Activated CD4-positive, alpha-beta memory T cell treated with anti-CD3 and anti-CD28 coated beads, Interleukin-2, amount 10 ng/mL, durations not matched to agents 7 days and 5 days (primary cell): ENCODE measurements around the gene DPYSL5. TPM values are rescaled to one million over a fixed set of nuclear protein-coding genes. Genes with fewer than 3 reads are reported as not detected.

ENCODE experiments used
- CTCF ChIA-PET: fragments of 350-600 bp; sonication (Branson Sonifier 250); formaldehyde crosslinking; loops from one replicate; lab custom pipeline; 2021; ENCODE audit warnings: antibody characterized with exemption, inconsistent platforms; lab: Charles Lee
- POLR2A ChIA-PET: fragments of 350-600 bp; sonication (Branson Sonifier 250); formaldehyde crosslinking; loops from one replicate; lab custom pipeline; 2021; ENCODE audit warnings: antibody characterized with exemption; lab: Charles Lee
- DNase-seq: peaks from one replicate; pipeline ENCODE4 v3.0.0-alpha.2; 2020
- H3K27ac Mint-ChIP-seq: one replicate; pipeline ENCODE4 v1.8.0; 2021; ENCODE audit warnings: mild to moderate bottlenecking, mixed read lengths
- H3K27me3 Mint-ChIP-seq: one replicate; pipeline ENCODE4 v1.8.0; 2021; ENCODE audit warnings: mixed read lengths
- H3K36me3 Mint-ChIP-seq: one replicate; pipeline ENCODE4 v1.8.0; 2021; ENCODE audit warnings: low read depth, mixed read lengths
- H3K4me1 Mint-ChIP-seq: one replicate; pipeline ENCODE4 v1.8.0; 2021; ENCODE audit warnings: mixed read lengths
- H3K4me3 Mint-ChIP-seq: one replicate; pipeline ENCODE4 v1.8.0; 2021; ENCODE audit warnings: mild to moderate bottlenecking, mixed read lengths
- H3K9me3 Mint-ChIP-seq: one replicate; pipeline ENCODE4 v1.8.0; 2021; ENCODE audit warnings: mixed read lengths
- total RNA-seq, 2 experiments: library from RNA; stranded (reverse); gene quantifications; one replicate each; pipeline ENCODE4 v1.2.3, GENCODE V29; 2021

DPYSL5 gene
- total RNA-seq, 2 experiments from 2014 or later = not detected

- ChIA-PET POLR2A (no interaction called here), CTCF (interaction anchor here (0.7 kb wide), 1 partner anchor 322 kb away, joined by 3 read pairs; no protein-coding TSS in a partner anchor)
- Mint-ChIP-seq H3K4me1 (no peaks in the 10 kb centered on the region), H3K36me3 (no peaks in the 10 kb centered on the region), H3K4me3 (no peak overlapping the region), H3K27ac (no peak overlapping the region), H3K9me3 (no peaks in the 10 kb centered on the region), H3K27me3 (peaks cover 44% of the 10 kb centered on the region)
- DNase-seq = no peak
These were observed 109.6 kb downstream of the DPYSL5 start for GRCh38 chr2:26957534-26957933.

DNA sequence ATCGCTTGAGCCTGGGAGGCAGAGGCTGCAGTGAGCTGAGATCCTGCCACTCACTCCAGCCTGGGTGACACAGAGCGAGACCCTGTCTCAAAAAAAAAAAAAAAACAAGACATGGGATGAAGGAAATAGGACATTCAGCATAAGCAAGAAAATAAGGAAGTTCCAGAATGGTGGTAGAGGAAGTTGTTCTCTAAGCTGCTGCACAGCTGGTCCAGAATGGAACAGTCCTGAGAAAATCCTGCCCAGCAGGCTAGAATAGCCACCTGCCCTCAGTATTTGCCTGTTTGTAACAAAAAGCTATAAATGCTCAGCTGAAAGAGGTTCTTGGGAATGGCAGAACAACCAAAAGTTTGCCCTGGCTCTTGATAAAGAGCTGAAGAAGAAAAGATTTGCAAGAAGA, 111.4 kb downstream of the DPYSL5 start:
- ChIA-PET POLR2A (interaction anchor here (1.4 kb wide), 1 partner anchor 74 kb away, joined by 4 read pairs; no protein-coding TSS in a partner anchor), CTCF (interaction anchor here (0.7 to 6.7 kb wide), 7 partner anchors 10 to 320 kb away, joined by 3 to 115 read pairs (median 5); partner anchors contain the start of gene AGBL5)
- Mint-ChIP-seq H3K9me3 (no peaks in the 10 kb centered on the region), H3K36me3 (no peaks in the 10 kb centered on the region), H3K4me1 (no peaks in the 10 kb centered on the region), H3K27ac (no peak overlapping the region), H3K27me3 (peaks cover 40% of the 10 kb centered on the region), H3K4me3 (no peak overlapping the region)
- no peak for DNase-seq

- Mint-ChIP-seq H3K9me3 (no peaks in the 10 kb centered on the region), H3K27me3 (peaks cover 37% of the 10 kb centered on the region), H3K36me3 (no peaks in the 10 kb centered on the region), H3K27ac (no peak overlapping the region), H3K4me1 (peaks cover 9% of the 10 kb centered on the region), H3K4me3 (no peak overlapping the region)
- no peak for DNase-seq
- ChIA-PET POLR2A (interaction anchor here (1.0 kb wide), 1 partner anchor 86 kb away, joined by 3 read pairs; the partner anchor contains the start of gene AGBL5), CTCF (interaction anchor here (1.6 to 6.7 kb wide), 2 partner anchors 18 to 52 kb away, joined by 7 to 115 read pairs; no protein-coding TSS in a partner anchor)
These were observed 116.7 kb downstream of the DPYSL5 start for GRCh38 chr2:26964446-26965130.

DNA sequence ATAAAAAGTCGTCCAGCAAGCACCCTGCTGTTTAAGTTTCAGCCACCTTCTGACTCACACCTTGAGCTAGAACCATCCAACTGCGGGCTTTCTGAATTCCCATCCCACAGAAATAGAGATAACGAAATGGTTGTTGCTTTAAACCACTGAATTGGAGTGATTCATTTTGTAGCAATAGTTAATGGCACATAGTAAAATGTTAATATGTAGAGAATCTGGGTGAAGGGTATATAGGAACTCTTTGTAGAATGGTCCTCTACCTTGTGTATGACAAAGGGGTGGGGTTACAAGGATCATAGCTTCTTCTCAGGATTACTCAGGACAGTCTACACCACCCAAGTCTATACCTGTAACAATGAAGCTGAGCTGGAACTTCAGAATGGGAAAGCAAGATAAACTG, 120.1 kb downstream of the DPYSL5 start:
- H3K27me3 Mint-ChIP-seq = peaks cover 44% of the 10 kb centered on the region
- H3K27ac Mint-ChIP-seq = no peak overlapping the region
- peaks cover 21% of the 10 kb centered on the region for H3K4me1 Mint-ChIP-seq
- CTCF ChIA-PET = interaction anchor here (1.1 to 2.0 kb wide), 3 partner anchors 27 to 314 kb away, joined by 3 to 5 read pairs (median 4); partner anchors contain the start of gene TRIM54
- DNase-seq = no peak
- H3K36me3 Mint-ChIP-seq = no peaks in the 10 kb centered on the region
- POLR2A ChIA-PET = no interaction called here
- H3K9me3 Mint-ChIP-seq = no peaks in the 10 kb centered on the region
- no peak overlapping the region for H3K4me3 Mint-ChIP-seq

DNA sequence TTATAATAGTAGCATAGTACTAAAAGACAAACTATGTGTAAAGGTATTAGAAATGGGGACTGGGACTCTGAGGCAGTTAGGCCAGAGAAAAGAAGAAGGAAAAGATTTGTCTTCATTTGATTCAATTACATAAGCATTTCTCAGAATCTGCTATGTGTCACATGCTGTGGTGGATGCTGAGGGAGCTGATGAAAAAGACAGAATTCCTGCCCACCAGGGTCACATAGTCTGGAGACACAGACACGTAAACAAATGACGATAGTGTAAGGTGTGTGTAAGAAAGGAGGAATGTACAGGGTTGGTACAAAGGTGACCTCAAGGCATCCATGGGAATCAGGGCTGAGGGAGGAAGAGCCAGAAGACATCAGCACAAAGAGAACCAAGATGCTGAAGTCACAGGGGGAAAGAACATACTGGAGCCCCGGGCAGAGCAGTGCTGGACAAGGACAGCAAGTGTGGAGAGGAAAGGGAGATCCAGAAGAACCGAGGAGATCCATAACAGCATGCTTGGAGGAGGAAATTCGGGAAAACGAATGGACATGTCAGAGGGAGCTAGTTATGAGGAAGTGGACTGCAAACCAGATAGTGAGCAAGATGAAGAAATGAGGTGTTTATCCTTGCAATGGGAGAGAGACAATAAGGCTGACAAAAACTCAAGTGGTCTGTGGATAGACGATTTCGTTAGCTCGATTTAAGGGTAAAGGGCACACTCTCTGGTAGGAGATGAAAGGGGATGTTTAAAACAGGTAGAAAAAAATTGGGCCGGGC, 121.3 kb downstream of the DPYSL5 start:
- no peak for DNase-seq
- Mint-ChIP-seq H3K27ac (no peak overlapping the region), H3K4me3 (peak overlapping the region; percentile 45), H3K9me3 (no peaks in the 10 kb centered on the region), H3K27me3 (peaks cover 47% of the 10 kb centered on the region), H3K4me1 (peaks cover 21% of the 10 kb centered on the region), H3K36me3 (no peaks in the 10 kb centered on the region)
- ChIA-PET POLR2A (no interaction called here), CTCF (interaction anchor here (0.9 to 2.0 kb wide), 5 partner anchors 8 to 48 kb away, joined by 3 to 5 read pairs (median 5); no protein-coding TSS in a partner anchor)

GRCh38 chr2:26970244-26970927, 122.5 kb downstream of the DPYSL5 start, which contains the start of gene MAPRE3:
Gene MAPRE3 (plus strand): TSS chr2:26970637. CDS start chr2:27022219, 51,582 bp downstream.
- H3K4me1 Mint-ChIP-seq = peaks cover 21% of the 10 kb centered on the region
- H3K9me3 Mint-ChIP-seq = no peaks in the 10 kb centered on the region
- H3K27me3 Mint-ChIP-seq = peaks cover 42% of the 10 kb centered on the region
- DNase-seq = peak; percentile 78
- peak within 1 kb of the TSS; percentile 63 for H3K4me3 Mint-ChIP-seq
- CTCF ChIA-PET = interaction anchor here (0.9 to 1.6 kb wide), 3 partner anchors 9 to 12 kb away, joined by 3 to 5 read pairs (median 5); no protein-coding TSS in a partner anchor
- H3K36me3 Mint-ChIP-seq = no peaks in the 10 kb centered on the region
- H3K27ac Mint-ChIP-seq = no peak within 1 kb of the TSS
- POLR2A ChIA-PET = interaction anchor here (0.7 kb wide), 1 partner anchor 937 kb away, joined by 3 read pairs; no protein-coding TSS in a partner anchor

- no peak overlapping the region for H3K27ac Mint-ChIP-seq
- peaks cover 21% of the 10 kb centered on the region for H3K4me1 Mint-ChIP-seq
- ChIA-PET CTCF (interaction anchor here (2.4 kb wide), 1 partner anchor 9 kb away, joined by 7 read pairs; no protein-coding TSS in a partner anchor), POLR2A (interaction anchor here (0.7 kb wide), 1 partner anchor 69 kb away, joined by 5 read pairs; no protein-coding TSS in a partner anchor)
- DNase-seq = no peak
- H3K9me3 Mint-ChIP-seq = no peaks in the 10 kb centered on the region
- H3K4me3 Mint-ChIP-seq = peak overlapping the region; percentile 62
- peaks cover 40% of the 10 kb centered on the region for H3K27me3 Mint-ChIP-seq
- H3K36me3 Mint-ChIP-seq = no peaks in the 10 kb centered on the region
These were observed 123.1 kb downstream of the DPYSL5 start for GRCh38 chr2:26970928-26971627.

DNA sequence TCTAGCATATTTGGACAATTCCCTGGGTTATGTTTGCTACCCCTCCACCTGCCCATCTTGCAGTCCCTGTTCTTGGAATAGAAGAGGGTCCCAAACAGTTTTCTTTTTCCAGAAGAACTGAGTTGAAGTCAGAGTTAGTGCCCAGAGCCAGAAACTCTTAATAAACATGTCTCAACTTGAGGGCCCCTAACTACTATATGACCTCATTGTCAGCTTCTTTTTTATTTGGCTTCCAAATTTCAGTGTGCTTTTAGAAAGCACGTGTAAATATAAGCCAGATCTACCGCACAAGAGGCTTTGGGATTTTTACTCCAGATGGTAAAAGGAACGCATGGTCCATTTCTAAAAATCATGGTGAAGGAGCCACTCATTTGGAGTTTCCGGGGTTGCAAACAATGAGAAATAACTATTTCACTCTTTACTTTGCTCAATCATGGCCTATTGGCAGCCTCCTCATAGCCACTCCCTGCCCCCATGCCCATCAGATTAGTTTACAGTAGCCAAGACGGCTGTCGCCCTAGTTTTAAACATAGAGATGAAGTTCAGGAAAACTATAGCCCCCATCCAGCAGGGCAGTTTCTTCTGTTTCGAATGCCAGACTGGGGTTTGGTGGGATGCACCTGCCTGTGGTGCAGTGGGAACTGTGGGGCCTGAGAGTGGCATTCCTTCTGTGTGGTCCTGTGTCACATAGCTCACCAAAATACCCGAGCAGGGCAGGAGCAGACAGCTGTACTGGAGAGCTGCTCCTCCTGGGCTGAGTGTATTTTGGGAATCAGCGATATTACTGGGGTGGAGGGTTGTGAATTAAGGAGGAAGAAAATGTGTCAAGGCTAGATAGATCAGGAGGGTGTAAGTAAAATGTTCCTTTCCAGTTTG, 124.2 kb downstream of the DPYSL5 start:
- POLR2A ChIA-PET = no interaction called here

DNA sequence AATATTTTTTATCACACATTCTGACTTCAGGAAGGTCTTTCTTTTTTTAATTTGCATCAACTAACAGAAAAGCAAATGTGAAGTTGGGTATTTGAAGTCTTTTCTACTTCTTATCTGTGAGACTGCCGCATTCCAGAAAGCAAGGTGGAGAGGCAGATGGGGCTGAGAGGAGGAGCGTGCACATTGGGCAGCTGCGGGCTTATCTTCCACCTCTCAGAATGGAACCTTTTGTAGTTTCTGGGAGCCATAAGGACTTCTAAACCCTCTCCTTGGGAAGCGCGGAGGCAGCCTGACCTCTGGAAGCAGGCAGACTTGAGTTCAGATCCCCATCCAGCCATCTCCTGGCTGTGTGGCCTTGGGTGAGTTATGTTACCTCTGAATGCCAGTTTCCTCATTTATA, 126.4 kb downstream of the DPYSL5 start:
- DNase-seq = no peak
- ChIA-PET POLR2A (no interaction called here), CTCF (interaction anchor here (1.6 kb wide), 1 partner anchor 12 kb away, joined by 6 read pairs; no protein-coding TSS in a partner anchor)
- H3K27ac Mint-ChIP-seq = no peak overlapping the region
- peaks cover 23% of the 10 kb centered on the region for H3K27me3 Mint-ChIP-seq
- no peak overlapping the region for H3K4me3 Mint-ChIP-seq
- no peaks in the 10 kb centered on the region for H3K9me3 Mint-ChIP-seq
- no peaks in the 10 kb centered on the region for H3K36me3 Mint-ChIP-seq
- peaks cover 14% of the 10 kb centered on the region for H3K4me1 Mint-ChIP-seq

More for the DNA sequence above, 124.2 kb downstream of the DPYSL5 start:
- CTCF ChIA-PET = interaction anchor here (2.4 kb wide), 1 partner anchor 10 kb away, joined by 7 read pairs; no protein-coding TSS in a partner anchor
- H3K4me3 Mint-ChIP-seq = no peak overlapping the region
- H3K36me3 Mint-ChIP-seq = no peaks in the 10 kb centered on the region
- no peaks in the 10 kb centered on the region for H3K9me3 Mint-ChIP-seq
- peaks cover 38% of the 10 kb centered on the region for H3K27me3 Mint-ChIP-seq
- H3K27ac Mint-ChIP-seq = no peak overlapping the region
- H3K4me1 Mint-ChIP-seq = peaks cover 21% of the 10 kb centered on the region
- DNase-seq = no peak

DNA sequence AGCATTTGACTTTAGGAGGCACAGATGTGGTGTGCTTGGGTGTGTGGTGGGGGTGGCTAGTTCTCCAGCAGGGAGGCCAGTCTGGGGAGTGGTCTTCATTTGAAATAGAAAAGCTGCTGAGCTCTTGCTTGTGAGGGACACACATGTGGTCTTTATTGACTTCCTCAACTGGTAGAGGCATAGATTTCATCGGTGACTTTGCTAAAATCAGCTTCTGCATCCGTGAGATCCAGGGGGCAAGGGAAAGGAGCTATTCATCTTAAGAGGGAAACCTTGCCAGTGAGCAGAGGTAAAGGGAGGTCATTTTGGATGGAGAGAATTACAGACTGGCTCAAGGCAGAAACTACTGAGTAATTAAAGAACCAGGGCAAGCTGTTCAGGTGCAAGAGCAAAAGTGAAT, 127.2 kb downstream of the DPYSL5 start:
- ChIA-PET POLR2A (interaction anchor here (1.0 kb wide), 1 partner anchor 404 kb away, joined by 3 read pairs; no protein-coding TSS in a partner anchor), CTCF (interaction anchor here (0.8 to 2.0 kb wide), 5 partner anchors 13 to 129 kb away, joined by 3 to 6 read pairs (median 4); no protein-coding TSS in a partner anchor)
- Mint-ChIP-seq H3K4me3 (no peak overlapping the region), H3K27me3 (peaks cover 20% of the 10 kb centered on the region), H3K9me3 (no peaks in the 10 kb centered on the region), H3K4me1 (peaks cover 9% of the 10 kb centered on the region), H3K36me3 (no peaks in the 10 kb centered on the region), H3K27ac (no peak overlapping the region)
- DNase-seq = no peak

DNA sequence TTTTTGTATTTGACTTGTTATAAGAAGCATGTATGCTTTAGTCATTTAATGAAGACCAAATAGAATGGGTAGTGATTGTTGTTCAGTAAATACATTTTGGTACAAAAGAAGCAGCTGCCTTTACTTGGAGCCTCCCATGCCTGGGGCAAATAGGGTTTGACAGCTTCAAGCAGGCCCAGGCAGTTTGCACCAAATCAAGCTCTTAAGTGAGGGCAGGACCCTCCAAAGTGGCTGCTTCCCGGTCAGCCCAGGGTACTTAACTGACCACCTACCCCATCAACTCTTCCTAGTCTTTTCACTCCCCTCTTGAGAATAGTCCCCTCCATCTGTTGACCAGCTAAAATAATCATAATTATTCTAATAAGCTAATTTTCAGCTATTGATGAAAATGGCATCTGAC, 127.7 kb downstream of the DPYSL5 start:
- Mint-ChIP-seq H3K9me3 (no peaks in the 10 kb centered on the region), H3K36me3 (no peaks in the 10 kb centered on the region), H3K27me3 (peaks cover 20% of the 10 kb centered on the region), H3K27ac (no peak overlapping the region), H3K4me1 (peaks cover 8% of the 10 kb centered on the region), H3K4me3 (no peak overlapping the region)
- ChIA-PET POLR2A (interaction anchor here (1.0 kb wide), 1 partner anchor 404 kb away, joined by 3 read pairs; no protein-coding TSS in a partner anchor), CTCF (interaction anchor here (0.8 to 2.0 kb wide), 5 partner anchors 14 to 130 kb away, joined by 3 to 6 read pairs (median 4); no protein-coding TSS in a partner anchor)
- DNase-seq = no peak
